ENCODE data around the gene BMP8B. TPM values are rescaled to one million over a fixed set of nuclear protein-coding genes. Genes with fewer than 3 reads are reported as not detected.
A peak's percentile ranks its signal among the peaks of the same experiment; 100 is the strongest.

BMP8B gene
- total RNA-seq, 1 donor from 2014 or later, result 0.16 TPM

DNA sequence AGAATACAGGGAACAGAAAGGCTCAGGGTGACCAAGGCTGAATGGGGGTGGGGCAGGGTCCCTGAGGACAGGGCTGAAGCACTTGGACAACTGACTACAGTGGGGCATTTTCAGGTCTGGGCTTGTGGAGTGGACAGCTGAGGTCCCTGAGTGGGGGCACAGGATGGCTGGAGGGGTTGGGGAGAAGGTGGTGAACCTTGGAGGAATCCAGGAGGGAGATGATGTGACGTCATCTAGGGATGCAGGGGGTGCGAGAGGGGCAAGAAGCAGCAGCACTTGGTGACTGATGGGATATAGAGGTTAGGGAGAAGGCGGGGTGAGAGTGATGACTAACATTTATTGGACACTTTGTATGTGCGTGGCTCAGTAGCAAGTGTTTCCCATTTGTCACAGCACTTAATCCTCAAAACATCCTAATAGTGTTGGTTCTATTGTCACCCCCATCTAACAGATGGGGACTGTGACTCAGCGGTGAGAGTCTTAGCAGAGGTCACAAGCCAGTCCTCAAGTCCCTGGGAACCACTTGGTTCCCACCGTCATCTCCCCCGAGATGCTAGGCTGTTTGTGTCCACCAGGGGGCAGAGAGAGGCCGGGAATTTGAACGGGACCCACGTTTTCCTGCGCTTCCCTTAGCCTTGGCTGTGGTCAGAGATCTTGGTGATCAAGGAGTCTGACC lies 27.9 kb upstream of the BMP8B start:
- Histone ChIP-seq H3K27ac (ENCODE audit: low read depth, low read length) (no peak overlapping the region), H3K79me2 (ENCODE audit: insufficient read depth, low read length) (no peaks in the 10 kb centered on the region), H2AFZ (ENCODE audit: low read depth, low read length) (peak overlapping the region; percentile 20), H3K4me1 (ENCODE audit: insufficient read depth, low read length) (no peaks in the 10 kb centered on the region), H4K20me1 (ENCODE audit: insufficient read depth, low read length) (peaks cover 3% of the 10 kb centered on the region), H3K36me3 (ENCODE audit: insufficient read depth, low read length) (no peaks in the 10 kb centered on the region), H3K9ac (ENCODE audit: low read length) (peak overlapping the region; percentile 43), H3K9me3 (ENCODE audit: insufficient read depth, low read depth, low read length) (no peaks in the 10 kb centered on the region), H3K4me3 (ENCODE audit: insufficient read depth, low read depth, low read length) (no peak overlapping the region), H3K4me2 (ENCODE audit: low read length) (peak overlapping the region; percentile 19), H3K27me3 (ENCODE audit: insufficient read depth, low read length) (no peaks in the 10 kb centered on the region)
- H3K9me3 Mint-ChIP-seq (ENCODE audit: unreplicated experiment), result peaks cover 2% of the 10 kb centered on the region
- no peaks in the 10 kb centered on the region for H3K36me3 Mint-ChIP-seq (ENCODE audit: low read depth, unreplicated experiment)
- peak overlapping the region; percentile 4 for H3K4me3 Mint-ChIP-seq (ENCODE audit: unreplicated experiment)
- TF ChIP-seq, protein P1, sequence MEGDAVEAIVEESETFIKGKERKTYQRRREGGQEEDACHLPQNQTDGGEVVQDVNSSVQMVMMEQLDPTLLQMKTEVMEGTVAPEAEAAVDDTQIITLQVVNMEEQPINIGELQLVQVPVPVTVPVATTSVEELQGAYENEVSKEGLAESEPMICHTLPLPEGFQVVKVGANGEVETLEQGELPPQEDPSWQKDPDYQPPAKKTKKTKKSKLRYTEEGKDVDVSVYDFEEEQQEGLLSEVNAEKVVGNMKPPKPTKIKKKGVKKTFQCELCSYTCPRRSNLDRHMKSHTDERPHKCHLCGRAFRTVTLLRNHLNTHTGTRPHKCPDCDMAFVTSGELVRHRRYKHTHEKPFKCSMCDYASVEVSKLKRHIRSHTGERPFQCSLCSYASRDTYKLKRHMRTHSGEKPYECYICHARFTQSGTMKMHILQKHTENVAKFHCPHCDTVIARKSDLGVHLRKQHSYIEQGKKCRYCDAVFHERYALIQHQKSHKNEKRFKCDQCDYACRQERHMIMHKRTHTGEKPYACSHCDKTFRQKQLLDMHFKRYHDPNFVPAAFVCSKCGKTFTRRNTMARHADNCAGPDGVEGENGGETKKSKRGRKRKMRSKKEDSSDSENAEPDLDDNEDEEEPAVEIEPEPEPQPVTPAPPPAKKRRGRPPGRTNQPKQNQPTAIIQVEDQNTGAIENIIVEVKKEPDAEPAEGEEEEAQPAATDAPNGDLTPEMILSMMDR (IDR thresholded peaks at IDR 0.05; ENCODE audit: insufficient read depth, low read depth, low read length), result peak; percentile 90
- TF ChIP-seq EZH2 (IDR thresholded peaks at IDR 0.05; ENCODE audit: insufficient read depth, low read length), result no peak
- H3K4me1 Mint-ChIP-seq (ENCODE audit: low read depth, unreplicated experiment), result no peaks in the 10 kb centered on the region
- FAIRE-seq (peak; percentile 88), DNase-seq (ENCODE audit: low read depth) (peak; percentile 69)
- H3K27ac Mint-ChIP-seq (ENCODE audit: unreplicated experiment), result no peak overlapping the region
- H3K27me3 Mint-ChIP-seq (ENCODE audit: low read depth, unreplicated experiment), result peaks cover 11% of the 10 kb centered on the region

GRCh38 chr1:39812913-39813312 lies 24.2 kb upstream of the BMP8B start:
- H3K4me2 ChIP-seq (ENCODE audit: low read length), result no peak overlapping the region
- no peaks in the 10 kb centered on the region for H3K4me1 ChIP-seq (ENCODE audit: insufficient read depth, low read length)
- H3K79me2 ChIP-seq (ENCODE audit: insufficient read depth, low read length), result no peaks in the 10 kb centered on the region
- Mint-ChIP-seq H3K27me3 (ENCODE audit: low read depth, unreplicated experiment) (peaks cover 7% of the 10 kb centered on the region), H3K4me1 (ENCODE audit: low read depth, unreplicated experiment) (no peaks in the 10 kb centered on the region), H3K9me3 (ENCODE audit: unreplicated experiment) (peaks cover 3% of the 10 kb centered on the region), H3K36me3 (ENCODE audit: low read depth, unreplicated experiment) (no peaks in the 10 kb centered on the region), H3K27ac (ENCODE audit: unreplicated experiment) (no peak overlapping the region), H3K4me3 (ENCODE audit: unreplicated experiment) (no peak overlapping the region)
- no peak overlapping the region for H3K27ac ChIP-seq (ENCODE audit: low read depth, low read length)
- H3K9me3 ChIP-seq (ENCODE audit: insufficient read depth, low read depth, low read length), result no peaks in the 10 kb centered on the region
- DNase-seq (ENCODE audit: low read depth), result no peak
- no peak for TF ChIP-seq EZH2 (IDR thresholded peaks at IDR 0.05; ENCODE audit: insufficient read depth, low read length)
- TF ChIP-seq, protein P1 (IDR thresholded peaks at IDR 0.05; ENCODE audit: insufficient read depth, low read depth, low read length), result no peak
- peaks cover 3% of the 10 kb centered on the region for H4K20me1 ChIP-seq (ENCODE audit: insufficient read depth, low read length)
- H3K27me3 ChIP-seq (ENCODE audit: insufficient read depth, low read length), result no peaks in the 10 kb centered on the region
- FAIRE-seq, result no peak
- H3K4me3 ChIP-seq (ENCODE audit: insufficient read depth, low read depth, low read length), result no peak overlapping the region
- no peak overlapping the region for H3K9ac ChIP-seq (ENCODE audit: low read length)
- H2AFZ ChIP-seq (ENCODE audit: low read depth, low read length), result no peak overlapping the region
- H3K36me3 ChIP-seq (ENCODE audit: insufficient read depth, low read length), result no peaks in the 10 kb centered on the region

Measured in astrocyte (in vitro differentiated cells and primary cell).